ENCODE results near the gene KRTCAP2.
"Not testable (repeated sequence)": the region's sequence is repeated elsewhere in the genome, so short reads cannot be mapped to it uniquely, and the experiment has no call there.

Gene KRTCAP2

GRCh38 chr1:155181371-155182051 is 8.4 kb upstream of the KRTCAP2 start:
- no peak for DNase-seq

GRCh38 chr1:155179112-155180031 is 6.3 kb upstream of the KRTCAP2 start:
- no peak for DNase-seq

- no peak for DNase-seq
Observed at GRCh38 chr1:155178441-155179111, 5.5 kb upstream of the KRTCAP2 start.

GRCh38 chr1:155177918-155178281 is 4.8 kb upstream of the KRTCAP2 start:
- DNase-seq = no peak

GRCh38 chr1:155177192-155177917 is 4.3 kb upstream of the KRTCAP2 start:
- no peak for DNase-seq

GRCh38 chr1:155176544-155177071 is 3.5 kb upstream of the KRTCAP2 start:
- peak; percentile 73 for DNase-seq

- DNase-seq = no peak
Observed at GRCh38 chr1:155175927-155176371, 2.8 kb upstream of the KRTCAP2 start.

- DNase-seq = no peak
Observed at GRCh38 chr1:155175281-155175926, 2.3 kb upstream of the KRTCAP2 start.

- DNase-seq = no peak
Observed at GRCh38 chr1:155174324-155175280, 1.5 kb upstream of the KRTCAP2 start.

- DNase-seq = no peak
Observed at GRCh38 chr1:155173478-155174323, 597 bp upstream of the KRTCAP2 start, which contains the start of gene TRIM46. TSS of gene TRIM46 (plus strand) at chr1:155173849. CDS start at chr1:155173967, 118 bp downstream.

- DNase-seq = no peak
Observed at GRCh38 chr1:155171836-155172731, 1.0 kb downstream of the KRTCAP2 start.

GRCh38 chr1:155170806-155171205 is 2.3 kb downstream of the KRTCAP2 start:
- no peak for DNase-seq

GRCh38 chr1:155170101-155170785 is 2.9 kb downstream of the KRTCAP2 start:
- no peak for DNase-seq

- DNase-seq = no peak
Observed at GRCh38 chr1:155169541-155169940, 3.6 kb downstream of the KRTCAP2 start.

GRCh38 chr1:155168456-155169210 is 4.5 kb downstream of the KRTCAP2 start:
- DNase-seq = no peak

GRCh38 chr1:155168105-155168445 is 5.0 kb downstream of the KRTCAP2 start:
- DNase-seq = not testable (repeated sequence)
